Muscle layer of duodenum (tissue), 2 donors: ENCODE measurements around the gene UNC13A.
A peak's percentile ranks its signal among the peaks of the same experiment; 100 is the strongest.

Experiments
- H3K27ac ChIP-seq: one replicate; pipeline ENCODE4 v1.7.0; 2013; ENCODE audit warnings: mild to moderate bottlenecking, low read length
- H3K27me3 ChIP-seq: one replicate; pipeline ENCODE4 v1.7.0; 2013; ENCODE audit warnings: low read depth, mild to moderate bottlenecking, control low read depth, low read length
- H3K36me3 ChIP-seq, 2 donors: one replicate each; pipeline ENCODE4 v1.7.0; 2013; ENCODE audit warnings: low read length in 2 of 2, control low read depth in 1 of 2, mild to moderate bottlenecking in 1 of 2; ENCODE audit not compliant: insufficient read depth in 2 of 2, control insufficient read depth in 1 of 2
- H3K4me1 ChIP-seq, 2 donors: one replicate each; pipeline ENCODE4 v1.7.0; 2013; ENCODE audit warnings: low read length in 2 of 2, mild to moderate bottlenecking in 2 of 2, control low read depth in 1 of 2, moderate library complexity in 1 of 2; ENCODE audit not compliant: insufficient read depth in 2 of 2, control insufficient read depth in 1 of 2
- H3K4me3 ChIP-seq, 2 donors: one replicate each; pipeline ENCODE4 v1.7.0; 2013; ENCODE audit warnings: low read length in 2 of 2, low read depth in 1 of 2, mild to moderate bottlenecking in 1 of 2
- H3K9me3 ChIP-seq, 2 donors: one replicate each; pipeline ENCODE4 v1.7.0; 2013; ENCODE audit warnings: low read length in 2 of 2, control low read depth in 1 of 2, mild to moderate bottlenecking in 1 of 2; ENCODE audit not compliant: control insufficient read depth in 1 of 2
- donor health status: healthy.

UNC13A gene

GRCh38 chr19:17687857-17688784 lies at the start of gene UNC13A:
Gene UNC13A, minus strand, starts transcription at chr19:17688354. Its CDS starts 155 bp downstream, at chr19:17688199.
- H3K27ac ChIP-seq = no peak within 1 kb of the TSS
- H3K4me1 ChIP-seq = peaks cover 0 to 26% of the 10 kb centered on the region in 2 donors
- peak within 1 kb of the TSS in 1 of 2 donors; percentile 17 for H3K4me3 ChIP-seq
- H3K36me3 ChIP-seq = no peaks in the 10 kb centered on the region
- H3K9me3 ChIP-seq = no peaks in the 10 kb centered on the region
- peaks cover 21% of the 10 kb centered on the region for H3K27me3 ChIP-seq

DNA sequence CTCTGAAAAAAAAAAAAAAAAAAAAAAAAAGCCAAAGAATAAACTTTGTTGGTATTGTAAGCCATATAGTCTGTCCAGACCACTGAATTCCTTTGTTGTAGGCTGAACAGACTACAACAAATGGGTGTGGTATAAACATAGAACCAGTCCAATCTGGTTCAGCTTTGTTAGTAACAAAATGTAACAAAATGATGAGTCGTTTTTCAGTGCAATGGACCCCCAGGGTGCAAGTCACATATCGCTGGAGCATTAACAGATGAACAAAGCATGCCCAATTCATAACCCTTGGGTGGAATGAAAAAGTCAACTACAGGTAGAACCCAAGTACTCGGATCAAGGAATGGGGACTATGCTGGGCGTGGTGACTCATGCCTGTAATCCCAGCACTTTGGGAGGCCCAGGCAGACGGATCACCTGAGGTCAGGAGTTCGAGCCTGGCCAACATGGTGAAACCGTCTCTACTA lies 49.6 kb upstream of the UNC13A start:
- Histone ChIP-seq H3K27me3 (no peaks in the 10 kb centered on the region), H3K4me3 (no peak overlapping the region), H3K36me3 (peaks cover 21 to 36% of the 10 kb centered on the region in 2 donors), H3K27ac (no peak overlapping the region), H3K9me3 (no peaks in the 10 kb centered on the region), H3K4me1 (peaks cover 0 to 3% of the 10 kb centered on the region in 2 donors)

- Histone ChIP-seq H3K9me3 (no peaks in the 10 kb centered on the region), H3K27me3 (no peaks in the 10 kb centered on the region), H3K4me1 (peaks cover 0 to 6% of the 10 kb centered on the region in 2 donors), H3K27ac (no peak overlapping the region), H3K4me3 (no peak overlapping the region), H3K36me3 (peaks cover 21 to 50% of the 10 kb centered on the region in 2 donors)
Observed at GRCh38 chr19:17735410-17735809, 47.3 kb upstream of the UNC13A start.

DNA sequence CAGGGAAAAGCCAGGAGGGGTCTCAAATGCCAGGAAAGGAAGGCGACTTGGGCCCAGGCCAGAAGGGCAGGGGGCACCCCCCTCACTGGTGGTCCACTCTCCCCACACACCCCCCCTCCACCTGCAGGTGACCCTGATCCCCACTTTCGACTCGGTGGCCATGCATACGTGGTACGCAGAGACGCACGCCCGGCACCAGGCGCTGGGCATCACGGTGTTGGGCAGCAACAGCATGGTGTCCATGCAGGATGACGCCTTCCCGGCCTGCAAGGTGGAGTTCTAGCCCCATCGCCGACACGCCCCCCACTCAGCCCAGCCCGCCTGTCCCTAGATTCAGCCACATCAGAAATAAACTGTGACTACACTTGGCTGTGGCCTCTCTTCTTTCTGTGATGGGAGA lies 46.0 kb upstream of the UNC13A start:
- Histone ChIP-seq H3K27me3 (no peaks in the 10 kb centered on the region), H3K27ac (no peak overlapping the region), H3K4me3 (no peak overlapping the region), H3K36me3 (peaks cover 21 to 61% of the 10 kb centered on the region in 2 donors), H3K4me1 (peaks cover 0 to 4% of the 10 kb centered on the region in 2 donors), H3K9me3 (no peaks in the 10 kb centered on the region)

GRCh38 chr19:17733127-17733526 lies 45.0 kb upstream of the UNC13A start:
- Histone ChIP-seq H3K27me3 (no peaks in the 10 kb centered on the region), H3K36me3 (peaks cover 26 to 70% of the 10 kb centered on the region in 2 donors), H3K9me3 (no peaks in the 10 kb centered on the region), H3K4me1 (peaks cover 0 to 3% of the 10 kb centered on the region in 2 donors), H3K27ac (no peak overlapping the region), H3K4me3 (no peak overlapping the region)

DNA sequence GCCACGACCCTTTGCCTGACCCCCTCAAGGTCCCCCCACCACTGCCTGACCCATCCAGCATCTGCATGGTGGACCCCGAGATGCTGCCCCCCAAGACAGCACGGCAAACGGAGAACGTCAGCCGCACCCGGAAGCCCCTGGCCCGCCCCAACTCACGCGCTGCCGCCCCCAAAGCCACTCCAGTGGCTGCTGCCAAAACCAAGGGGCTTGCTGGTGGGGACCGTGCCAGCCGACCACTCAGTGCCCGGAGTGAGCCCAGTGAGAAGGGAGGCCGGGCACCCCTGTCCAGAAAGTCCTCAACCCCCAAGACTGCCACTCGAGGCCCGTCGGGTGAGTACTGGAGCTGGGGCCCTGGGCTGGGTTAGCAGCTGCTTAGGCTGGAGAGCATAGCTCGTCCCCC lies 39.7 kb upstream of the UNC13A start:
- Histone ChIP-seq H3K36me3 (peaks cover 23 to 80% of the 10 kb centered on the region in 2 donors), H3K27me3 (no peaks in the 10 kb centered on the region), H3K9me3 (no peaks in the 10 kb centered on the region)

DNA sequence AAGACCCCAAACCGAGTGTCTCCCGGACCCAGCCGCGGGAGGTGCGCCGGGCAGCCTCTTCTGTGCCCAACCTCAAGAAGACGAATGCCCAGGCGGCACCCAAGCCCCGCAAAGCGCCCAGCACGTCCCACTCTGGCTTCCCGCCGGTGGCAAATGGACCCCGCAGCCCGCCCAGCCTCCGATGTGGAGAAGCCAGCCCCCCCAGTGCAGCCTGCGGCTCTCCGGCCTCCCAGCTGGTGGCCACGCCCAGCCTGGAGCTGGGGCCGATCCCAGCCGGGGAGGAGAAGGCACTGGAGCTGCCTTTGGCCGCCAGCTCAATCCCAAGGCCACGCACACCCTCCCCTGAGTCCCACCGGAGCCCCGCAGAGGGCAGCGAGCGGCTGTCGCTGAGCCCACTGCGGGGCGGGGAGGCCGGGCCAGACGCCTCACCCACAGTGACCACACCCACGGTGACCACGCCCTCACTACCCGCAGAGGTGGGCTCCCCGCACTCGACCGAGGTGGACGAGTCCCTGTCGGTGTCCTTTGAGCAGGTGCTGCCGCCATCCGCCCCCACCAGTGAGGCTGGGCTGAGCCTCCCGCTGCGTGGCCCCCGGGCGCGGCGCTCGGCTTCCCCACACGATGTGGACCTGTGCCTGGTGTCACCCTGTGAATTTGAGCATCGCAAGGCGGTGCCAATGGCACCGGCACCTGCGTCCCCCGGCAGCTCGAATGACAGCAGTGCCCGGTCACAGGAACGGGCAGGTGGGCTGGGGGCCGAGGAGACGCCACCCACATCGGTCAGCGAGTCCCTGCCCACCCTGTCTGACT lies 39.0 kb upstream of the UNC13A start:
- Histone ChIP-seq H3K27me3 (no peaks in the 10 kb centered on the region), H3K4me1 (peaks cover 0 to under 1% of the 10 kb centered on the region in 2 donors), H3K27ac (no peak overlapping the region), H3K4me3 (no peak overlapping the region), H3K9me3 (no peaks in the 10 kb centered on the region), H3K36me3 (peaks cover 23 to 73% of the 10 kb centered on the region in 2 donors)

More for the DNA sequence above, 39.7 kb upstream of the UNC13A start:
- no peak overlapping the region for H3K27ac ChIP-seq
- H3K4me1 ChIP-seq = peaks cover 0 to 3% of the 10 kb centered on the region in 2 donors
- H3K4me3 ChIP-seq = no peak overlapping the region

- peaks cover 23 to 71% of the 10 kb centered on the region in 2 donors for H3K36me3 ChIP-seq
- no peak overlapping the region for H3K4me3 ChIP-seq
- no peak overlapping the region for H3K27ac ChIP-seq
- H3K4me1 ChIP-seq = peaks cover under 1 to 9% of the 10 kb centered on the region in 2 donors
- no peaks in the 10 kb centered on the region for H3K27me3 ChIP-seq
- H3K9me3 ChIP-seq = no peaks in the 10 kb centered on the region
Observed at GRCh38 chr19:17726136-17726741, 38.1 kb upstream of the UNC13A start.

DNA sequence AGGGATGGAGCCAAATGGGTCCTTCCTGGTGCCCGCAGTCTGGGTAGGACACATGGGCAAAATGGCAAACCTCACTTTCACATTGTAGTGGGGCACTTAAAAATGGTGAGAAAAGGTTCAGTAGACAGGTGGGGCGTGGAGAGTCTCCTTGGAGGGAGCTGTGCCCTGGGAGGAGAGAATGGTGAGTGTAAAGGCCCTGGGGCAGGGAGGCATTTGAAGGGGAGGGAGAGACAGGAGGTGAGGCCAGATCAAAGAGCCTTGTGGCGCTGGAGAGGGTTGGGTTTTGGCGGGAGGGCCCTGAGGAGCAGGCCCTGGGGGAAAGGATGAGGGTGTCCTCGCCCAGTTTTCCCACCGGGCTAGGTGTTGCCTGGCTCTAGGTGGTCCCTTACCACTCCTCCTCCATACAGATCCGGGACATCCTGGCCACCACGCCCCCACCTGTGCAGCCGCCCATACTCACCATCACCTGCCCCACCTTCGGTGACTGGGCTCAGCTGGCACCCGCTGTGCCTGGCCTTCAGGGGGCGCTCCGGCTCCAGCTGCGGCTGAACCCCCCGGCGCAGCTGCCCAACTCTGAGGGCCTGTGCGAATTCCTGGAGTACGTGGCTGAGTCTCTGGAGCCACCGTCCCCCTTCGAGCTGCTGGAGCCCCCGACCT lies 37.4 kb upstream of the UNC13A start:
- peaks cover 23 to 65% of the 10 kb centered on the region in 2 donors for H3K36me3 ChIP-seq
- H3K9me3 ChIP-seq = no peaks in the 10 kb centered on the region
- peaks cover 7 to 16% of the 10 kb centered on the region in 2 donors for H3K4me1 ChIP-seq
- H3K4me3 ChIP-seq = no peak overlapping the region
- no peaks in the 10 kb centered on the region for H3K27me3 ChIP-seq
- no peak overlapping the region for H3K27ac ChIP-seq

DNA sequence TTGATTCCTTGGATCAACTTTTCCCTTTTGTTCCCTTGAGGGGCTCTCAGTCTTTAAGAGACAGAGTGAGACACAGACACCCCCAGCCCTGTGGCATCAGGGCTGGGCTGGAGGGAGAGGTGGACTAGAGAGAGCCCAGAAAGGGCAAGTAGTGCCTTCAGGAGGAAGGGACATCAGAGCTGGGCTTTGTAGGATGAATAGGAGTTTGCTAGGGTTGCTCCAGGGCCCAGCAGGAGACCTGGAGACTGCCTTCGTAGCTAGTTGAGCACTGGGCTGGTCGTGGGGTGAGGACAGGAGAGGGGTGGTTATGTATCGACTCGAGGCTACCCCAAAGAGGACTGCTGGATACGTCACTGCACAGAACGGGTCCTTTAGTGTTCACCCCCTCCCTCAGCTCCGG lies 36.5 kb upstream of the UNC13A start:
- Histone ChIP-seq H3K27me3 (no peaks in the 10 kb centered on the region), H3K9me3 (no peaks in the 10 kb centered on the region), H3K4me3 (no peak overlapping the region), H3K4me1 (peaks cover 13 to 24% of the 10 kb centered on the region in 2 donors), H3K36me3 (peaks cover 23 to 58% of the 10 kb centered on the region in 2 donors), H3K27ac (no peak overlapping the region)
